ENCODE data around the gene DNMBP.

DNMBP gene

GRCh38 chr10:99952799-99953198 lies 56.9 kb downstream of the DNMBP start:
- TF ChIP-seq REST (IDR thresholded peaks at IDR 0.05; ENCODE audit: insufficient read depth in 1 of 2, low read depth in 2 of 2, low read length in 2 of 2) (no peak), TAF1 (IDR thresholded peaks at IDR 0.05; ENCODE audit: borderline replicate concordance, insufficient read depth, low read length) (no peak), SIN3A (IDR thresholded peaks at IDR 0.05; ENCODE audit: borderline replicate concordance, insufficient read depth, low read length) (no peak), FOXP2 (optimal IDR thresholded peaks at IDR 0.05; ENCODE audit: borderline replicate concordance, extremely low read depth, extremely low read length, insufficient read depth) (no peak), POLR2AphosphoS5 (IDR thresholded peaks at IDR 0.05; ENCODE audit: low read depth, low read length) (no peak)

- TF ChIP-seq SIN3A (IDR thresholded peaks at IDR 0.05; ENCODE audit: borderline replicate concordance, insufficient read depth, low read length) (no peak), TAF1 (IDR thresholded peaks at IDR 0.05; ENCODE audit: borderline replicate concordance, insufficient read depth, low read length) (no peak), FOXP2 (optimal IDR thresholded peaks at IDR 0.05; ENCODE audit: borderline replicate concordance, extremely low read depth, extremely low read length, insufficient read depth) (no peak), REST (IDR thresholded peaks at IDR 0.05; ENCODE audit: insufficient read depth in 1 of 2, low read depth in 2 of 2, low read length in 2 of 2) (no peak), POLR2AphosphoS5 (IDR thresholded peaks at IDR 0.05; ENCODE audit: low read depth, low read length) (no peak)
Measured at GRCh38 chr10:99945263-99945662, 64.5 kb downstream of the DNMBP start.

- TF ChIP-seq POLR2AphosphoS5 (IDR thresholded peaks at IDR 0.05; ENCODE audit: low read depth, low read length) = no peak
Measured at GRCh38 chr10:99944860-99945259, 64.9 kb downstream of the DNMBP start.

GRCh38 chr10:99943908-99944307 lies 65.8 kb downstream of the DNMBP start:
- TF ChIP-seq SIN3A (IDR thresholded peaks at IDR 0.05; ENCODE audit: borderline replicate concordance, insufficient read depth, low read length) (no peak), POLR2AphosphoS5 (IDR thresholded peaks at IDR 0.05; ENCODE audit: low read depth, low read length) (no peak), REST (IDR thresholded peaks at IDR 0.05; ENCODE audit: insufficient read depth in 1 of 2, low read depth in 2 of 2, low read length in 2 of 2) (no peak), FOXP2 (optimal IDR thresholded peaks at IDR 0.05; ENCODE audit: borderline replicate concordance, extremely low read depth, extremely low read length, insufficient read depth) (no peak), TAF1 (IDR thresholded peaks at IDR 0.05; ENCODE audit: borderline replicate concordance, insufficient read depth, low read length) (no peak)

GRCh38 chr10:99941942-99942820 lies 67.6 kb downstream of the DNMBP start:
- TF ChIP-seq FOXP2 (optimal IDR thresholded peaks at IDR 0.05; ENCODE audit: borderline replicate concordance, extremely low read depth, extremely low read length, insufficient read depth) = no peak
- TF ChIP-seq SIN3A (IDR thresholded peaks at IDR 0.05; ENCODE audit: borderline replicate concordance, insufficient read depth, low read length) = no peak
- no peak for TF ChIP-seq TAF1 (IDR thresholded peaks at IDR 0.05; ENCODE audit: borderline replicate concordance, insufficient read depth, low read length)
- TF ChIP-seq POLR2AphosphoS5 (IDR thresholded peaks at IDR 0.05; ENCODE audit: low read depth, low read length) = no peak
- TF ChIP-seq REST (IDR thresholded peaks at IDR 0.05; ENCODE audit: insufficient read depth in 1 of 2, low read depth in 2 of 2, low read length in 2 of 2) = no peak

All from PFSK-1 (cell line).